Kidney epithelial cell (primary cell): ENCODE results near the gene MYLK. TPM values are rescaled to one million over a fixed set of nuclear protein-coding genes. Genes with fewer than 3 reads are reported as not detected.

Experiments used
- DNase-seq: peaks from one replicate; pipeline ENCODE4 v3.0.0-alpha.2; 2010; ENCODE audit warnings: low read depth
- H3K27me3 ChIP-seq: 2 replicates; pipeline ENCODE4 v1.6.0; 2011; ENCODE audit warnings: low read length; ENCODE audit not compliant: control insufficient read depth, insufficient read depth
- H3K36me3 ChIP-seq: 2 replicates; pipeline ENCODE4 v1.5.1; 2011; ENCODE audit warnings: low read length; ENCODE audit not compliant: control insufficient read depth, insufficient read depth
- H3K4me3 ChIP-seq: 2 replicates; pipeline ENCODE4 v1.5.1; 2011; ENCODE audit warnings: low read depth, mild to moderate bottlenecking, control low read depth, low read length
- CTCF ChIP-seq: IDR thresholded peaks from 2 replicates; pipeline ENCODE4 v1.5.1; 2011; ENCODE audit warnings: mild to moderate bottlenecking, moderate library complexity, low read length, control low read depth, inconsistent platforms; ENCODE audit not compliant: insufficient read depth, poor library complexity, severe bottlenecking
- total RNA-seq: library from RNA; depleted of rRNA; stranded (reverse); fragments of >200 nt; gene quantifications from 2 replicates; pipeline ENCODE4 v1.2.3, GENCODE V29; 2015

Gene MYLK
- 48.9 and 49.7 TPM in 2 replicates for total RNA-seq

DNA sequence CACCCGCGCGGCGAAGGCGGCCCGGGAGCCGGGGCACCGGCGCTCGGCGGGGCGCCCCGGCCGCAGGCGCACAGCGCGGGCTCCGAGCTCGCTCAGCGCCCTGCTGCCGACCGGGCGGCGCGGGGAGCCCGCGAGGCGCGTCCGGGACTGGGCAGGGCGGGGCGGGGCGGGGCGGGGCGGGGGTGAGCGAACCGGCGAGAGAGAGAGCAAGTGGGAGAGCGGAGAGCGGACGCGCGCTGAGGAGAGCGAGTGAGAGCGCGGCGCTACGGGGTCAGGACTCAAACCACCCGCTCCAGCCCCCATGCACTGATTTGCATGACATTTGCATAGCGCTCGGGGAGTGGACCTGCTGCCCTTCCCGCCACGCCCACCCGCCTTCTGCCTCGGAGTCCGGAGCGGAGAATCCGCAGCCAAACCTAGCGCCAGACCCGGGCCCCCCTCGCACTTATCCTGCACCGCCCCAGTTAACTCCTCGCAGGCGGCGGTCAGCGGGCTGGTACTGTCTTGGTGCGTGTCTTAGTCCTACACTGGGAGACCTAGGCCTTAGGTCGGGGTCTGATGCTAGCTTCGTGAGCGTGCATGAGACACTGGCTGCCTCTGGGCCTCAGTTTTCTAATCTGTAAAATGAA, at the start of gene MYLK:
Gene MYLK (minus strand): TSS at position 130 of the 629 bp plus-strand sequence. CDS start 90,491 bp downstream, outside the sequence.
- no peak for TF ChIP-seq CTCF
- H3K36me3 ChIP-seq = no peaks in the 10 kb centered on the region
- DNase-seq = peak; percentile 88
- no peaks in the 10 kb centered on the region for H3K27me3 ChIP-seq
- H3K4me3 ChIP-seq = peak within 1 kb of the TSS; percentile 71

GRCh38 chr3:123930445-123930844, 46.3 kb upstream of the MYLK start:
- TF ChIP-seq CTCF = no peak
- H3K36me3 ChIP-seq = peaks cover 2% of the 10 kb centered on the region
- H3K27me3 ChIP-seq = no peaks in the 10 kb centered on the region
- no peak overlapping the region for H3K4me3 ChIP-seq
- no peak for DNase-seq

- TF ChIP-seq CTCF = no peak
- no peaks in the 10 kb centered on the region for H3K27me3 ChIP-seq
- H3K4me3 ChIP-seq = no peak overlapping the region
- H3K36me3 ChIP-seq = peaks cover 2% of the 10 kb centered on the region
- no peak for DNase-seq
Measured at GRCh38 chr3:123929325-123929724, 45.2 kb upstream of the MYLK start.

DNA sequence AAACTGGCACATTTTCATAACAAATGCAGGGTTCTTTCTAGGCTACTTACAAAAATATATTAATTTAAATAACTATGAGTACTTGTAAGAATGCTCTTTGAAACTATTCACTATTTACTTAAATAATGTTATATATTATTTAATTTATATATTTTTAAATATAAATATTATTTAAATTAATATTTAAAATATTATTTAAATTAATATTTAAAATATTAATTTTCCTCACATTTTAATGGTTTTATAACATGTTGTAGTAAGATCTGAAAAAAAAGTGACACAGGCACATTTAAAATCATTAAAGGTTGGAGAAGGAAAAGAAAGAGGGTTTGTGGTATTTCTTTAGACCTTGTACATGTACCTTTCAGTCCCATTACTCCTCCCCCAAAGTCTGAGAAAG, 42.3 kb upstream of the MYLK start:
- Histone ChIP-seq H3K36me3 (peaks cover 2% of the 10 kb centered on the region), H3K27me3 (no peaks in the 10 kb centered on the region), H3K4me3 (no peak overlapping the region)
- no peak for TF ChIP-seq CTCF
- no peak for DNase-seq

DNA sequence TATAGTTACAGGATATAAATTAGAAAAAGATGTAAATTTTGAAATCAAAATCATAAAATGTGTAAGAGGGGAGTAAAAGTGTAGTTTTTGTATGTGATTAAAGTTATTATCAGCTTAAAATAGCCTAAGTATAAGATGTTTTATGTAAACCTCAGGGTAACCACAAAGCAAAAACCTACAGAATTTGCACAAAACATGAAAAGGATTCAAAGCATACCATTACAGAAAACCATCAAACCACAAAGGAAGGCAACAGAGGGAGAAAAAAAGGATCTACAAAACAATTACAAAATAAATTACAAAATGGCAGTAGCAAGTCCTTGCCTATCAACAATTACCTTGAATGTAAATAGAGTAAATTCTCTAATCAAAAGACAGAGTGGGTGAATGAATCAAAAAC, 36.7 kb upstream of the MYLK start:
- TF ChIP-seq CTCF = no peak
- no peak for DNase-seq
- Histone ChIP-seq H3K4me3 (no peak overlapping the region), H3K27me3 (no peaks in the 10 kb centered on the region), H3K36me3 (no peaks in the 10 kb centered on the region)

DNA sequence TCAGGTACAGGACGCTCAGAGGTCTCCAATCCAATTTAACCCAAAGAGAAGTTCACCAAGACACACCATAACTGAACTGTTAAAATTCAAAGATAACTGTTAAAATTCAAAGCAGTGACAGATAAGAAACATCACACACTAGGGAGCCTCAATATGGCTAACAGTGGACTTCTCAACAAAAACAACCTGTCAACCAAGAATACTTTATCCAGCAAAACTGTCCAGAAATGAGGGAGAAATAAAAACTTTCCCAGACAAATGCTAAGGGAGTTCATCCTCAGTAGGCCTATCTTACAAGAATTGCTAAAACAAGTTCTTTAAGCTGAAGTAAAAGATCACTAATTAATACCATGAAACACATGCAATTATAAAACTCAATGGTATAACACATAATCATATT, 36.3 kb upstream of the MYLK start:
- Histone ChIP-seq H3K36me3 (no peaks in the 10 kb centered on the region), H3K4me3 (no peak overlapping the region), H3K27me3 (no peaks in the 10 kb centered on the region)
- no peak for TF ChIP-seq CTCF
- DNase-seq = no peak
